ENCODE data around the gene BIVM. TPM values are rescaled to one million over a fixed set of nuclear protein-coding genes. Genes with fewer than 3 reads are reported as not detected.

Gene BIVM
- polyA plus RNA-seq, 1 donor (not counting 4 experiments of a cell fraction or from before 2014, with no cell fraction given) = 20.7 TPM

DNA sequence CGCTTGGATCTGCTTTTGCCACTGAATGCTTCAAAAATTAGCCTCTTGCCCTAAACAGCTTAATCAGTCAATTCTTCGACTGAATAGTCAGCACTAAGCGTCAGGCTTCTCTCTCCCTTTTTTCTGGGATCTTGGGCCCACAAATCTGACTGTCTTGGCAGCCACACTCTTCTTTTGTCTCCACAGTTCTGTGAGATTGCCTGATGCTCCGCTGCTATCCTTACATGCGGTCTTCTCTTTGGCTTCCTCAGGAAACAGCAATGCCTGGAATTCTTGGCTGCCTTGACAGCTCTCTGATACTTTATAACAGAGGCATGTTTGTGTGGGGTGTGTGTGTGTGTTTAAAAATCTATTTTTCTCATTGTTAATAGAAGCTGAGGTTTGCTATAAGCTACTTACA is 79.6 kb downstream of the BIVM start:
- H2AFZ ChIP-seq (ENCODE audit: control insufficient read depth, low read length) = no peak overlapping the region
- TF ChIP-seq, protein P1, sequence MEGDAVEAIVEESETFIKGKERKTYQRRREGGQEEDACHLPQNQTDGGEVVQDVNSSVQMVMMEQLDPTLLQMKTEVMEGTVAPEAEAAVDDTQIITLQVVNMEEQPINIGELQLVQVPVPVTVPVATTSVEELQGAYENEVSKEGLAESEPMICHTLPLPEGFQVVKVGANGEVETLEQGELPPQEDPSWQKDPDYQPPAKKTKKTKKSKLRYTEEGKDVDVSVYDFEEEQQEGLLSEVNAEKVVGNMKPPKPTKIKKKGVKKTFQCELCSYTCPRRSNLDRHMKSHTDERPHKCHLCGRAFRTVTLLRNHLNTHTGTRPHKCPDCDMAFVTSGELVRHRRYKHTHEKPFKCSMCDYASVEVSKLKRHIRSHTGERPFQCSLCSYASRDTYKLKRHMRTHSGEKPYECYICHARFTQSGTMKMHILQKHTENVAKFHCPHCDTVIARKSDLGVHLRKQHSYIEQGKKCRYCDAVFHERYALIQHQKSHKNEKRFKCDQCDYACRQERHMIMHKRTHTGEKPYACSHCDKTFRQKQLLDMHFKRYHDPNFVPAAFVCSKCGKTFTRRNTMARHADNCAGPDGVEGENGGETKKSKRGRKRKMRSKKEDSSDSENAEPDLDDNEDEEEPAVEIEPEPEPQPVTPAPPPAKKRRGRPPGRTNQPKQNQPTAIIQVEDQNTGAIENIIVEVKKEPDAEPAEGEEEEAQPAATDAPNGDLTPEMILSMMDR (optimal IDR thresholded peaks at IDR 0.05 in 1 of 3, IDR thresholded peaks at IDR 0.05 in 1 of 3, conservative IDR thresholded peaks at IDR 0.05 in 1 of 3; ENCODE audit: extremely low read depth in 1 of 3, insufficient read depth in 2 of 3, low read length in 3 of 3) = no peak
- TF ChIP-seq EZH2 (IDR thresholded peaks at IDR 0.05; ENCODE audit: low read length) = no peak
- H3K27ac ChIP-seq (ENCODE audit: control insufficient read depth, insufficient read depth, low read length) = no peak overlapping the region
- no peak overlapping the region for H3K9ac ChIP-seq (ENCODE audit: control insufficient read depth, extremely low read depth, insufficient read depth, low read length)
- H3K4me2 ChIP-seq (ENCODE audit: control insufficient read depth, extremely low read depth, insufficient read depth, low read depth, low read length) = no peak overlapping the region
- DNase-seq (ENCODE audit: low read depth, low spot score) (no peak), FAIRE-seq (no peak)
- H3K4me1 ChIP-seq (ENCODE audit: control insufficient read depth, extremely low read depth, insufficient read depth, low read length) = peaks cover 4% of the 10 kb centered on the region
- no peaks in the 10 kb centered on the region for H3K79me2 ChIP-seq (ENCODE audit: control insufficient read depth, insufficient read depth, low read length)
- no peaks in the 10 kb centered on the region for H4K20me1 ChIP-seq (ENCODE audit: control insufficient read depth, extremely low read depth, insufficient read depth, low read length)
- no peaks in the 10 kb centered on the region for H3K9me3 ChIP-seq (ENCODE audit: control insufficient read depth, low read depth, low read length)
- H3K27me3 ChIP-seq (ENCODE audit: control insufficient read depth, extremely low read depth, insufficient read depth, low read length) = no peaks in the 10 kb centered on the region
- H3K4me3 ChIP-seq (ENCODE audit: control insufficient read depth in 2 of 3, extremely low read depth in 1 of 3, insufficient read depth in 2 of 3, low read depth in 1 of 3, low read length in 3 of 3) = no peak overlapping the region
- H3K36me3 ChIP-seq (ENCODE audit: control insufficient read depth in 2 of 2, extremely low read depth in 1 of 2, insufficient read depth in 2 of 2, low read length in 2 of 2) = peaks cover 6 to 11% of the 10 kb centered on the region in 2 experiments
- H3K9me1 ChIP-seq (ENCODE audit: control insufficient read depth, extremely low read depth, insufficient read depth, low read length) = no peaks in the 10 kb centered on the region
- dilution Hi-C loops (cut with MboI; ENCODE audit: extremely low pct_ligation_motif_present, low sequenced_read_pairs) = no loop called here

DNA sequence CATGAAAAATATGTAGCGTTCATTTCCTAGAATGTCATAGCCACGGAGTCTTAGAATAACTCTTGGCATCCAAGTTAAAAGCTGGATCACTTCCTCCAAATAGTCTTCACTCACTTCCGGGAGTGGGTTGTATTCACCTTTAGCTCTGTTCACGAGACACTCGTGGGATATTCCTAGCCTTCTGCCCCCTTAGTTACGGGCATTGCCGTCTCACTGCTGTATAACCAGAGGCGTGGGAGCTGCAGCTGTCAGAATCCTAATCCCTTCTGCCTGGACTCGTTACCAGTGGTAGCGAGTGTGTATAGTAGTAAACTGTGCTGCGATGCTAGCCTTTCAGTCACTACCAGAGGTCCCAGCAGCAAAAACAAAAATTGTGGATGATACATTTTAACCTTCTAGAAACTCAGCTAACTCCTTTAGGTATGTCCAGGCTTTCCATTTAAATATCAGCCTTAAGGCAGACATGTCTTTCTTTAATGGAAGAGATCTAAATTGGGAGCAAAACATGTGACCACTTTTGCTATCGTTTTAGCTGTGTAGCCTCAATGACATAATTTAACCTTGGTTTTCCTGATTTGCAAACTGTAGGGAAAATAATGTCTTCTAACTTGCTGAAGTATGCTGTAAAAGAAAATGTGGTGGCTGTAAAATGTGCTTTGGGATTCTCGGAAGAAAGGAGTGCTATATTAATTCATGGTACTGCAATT is 81.0 kb downstream of the BIVM start:
- Histone ChIP-seq H3K4me1 (ENCODE audit: control insufficient read depth, extremely low read depth, insufficient read depth, low read length) (no peaks in the 10 kb centered on the region), H3K9me1 (ENCODE audit: control insufficient read depth, extremely low read depth, insufficient read depth, low read length) (no peaks in the 10 kb centered on the region), H3K27me3 (ENCODE audit: control insufficient read depth, extremely low read depth, insufficient read depth, low read length) (no peaks in the 10 kb centered on the region), H3K9me3 (ENCODE audit: control insufficient read depth, low read depth, low read length) (no peaks in the 10 kb centered on the region), H4K20me1 (ENCODE audit: control insufficient read depth, extremely low read depth, insufficient read depth, low read length) (no peaks in the 10 kb centered on the region), H3K79me2 (ENCODE audit: control insufficient read depth, insufficient read depth, low read length) (no peaks in the 10 kb centered on the region), H3K9ac (ENCODE audit: control insufficient read depth, extremely low read depth, insufficient read depth, low read length) (no peak overlapping the region), H3K27ac (ENCODE audit: control insufficient read depth, insufficient read depth, low read length) (no peak overlapping the region), H3K4me2 (ENCODE audit: control insufficient read depth, extremely low read depth, insufficient read depth, low read depth, low read length) (no peak overlapping the region), H3K4me3 (ENCODE audit: control insufficient read depth in 2 of 3, extremely low read depth in 1 of 3, insufficient read depth in 2 of 3, low read depth in 1 of 3, low read length in 3 of 3) (no peak overlapping the region), H3K36me3 (ENCODE audit: control insufficient read depth in 2 of 2, extremely low read depth in 1 of 2, insufficient read depth in 2 of 2, low read length in 2 of 2) (peaks cover 6 to 11% of the 10 kb centered on the region in 2 experiments), H2AFZ (ENCODE audit: control insufficient read depth, low read length) (no peak overlapping the region)
- no peak for DNase-seq (ENCODE audit: low read depth, low spot score)
- dilution Hi-C loops (cut with MboI; ENCODE audit: extremely low pct_ligation_motif_present, low sequenced_read_pairs) = no loop called here
- no peak for TF ChIP-seq EZH2 (IDR thresholded peaks at IDR 0.05; ENCODE audit: low read length)
- TF ChIP-seq, protein P1 (optimal IDR thresholded peaks at IDR 0.05 in 1 of 3, IDR thresholded peaks at IDR 0.05 in 1 of 3, conservative IDR thresholded peaks at IDR 0.05 in 1 of 3; ENCODE audit: extremely low read depth in 1 of 3, insufficient read depth in 2 of 3, low read length in 3 of 3) = no peak
- no peak for FAIRE-seq
